ENCODE results near the gene PPM1L. TPM values are rescaled to one million over a fixed set of nuclear protein-coding genes. Genes with fewer than 3 reads are reported as not detected.

Gene PPM1L
- total RNA-seq, 1 experiment from 2014 or later, result 5.0 TPM

DNA sequence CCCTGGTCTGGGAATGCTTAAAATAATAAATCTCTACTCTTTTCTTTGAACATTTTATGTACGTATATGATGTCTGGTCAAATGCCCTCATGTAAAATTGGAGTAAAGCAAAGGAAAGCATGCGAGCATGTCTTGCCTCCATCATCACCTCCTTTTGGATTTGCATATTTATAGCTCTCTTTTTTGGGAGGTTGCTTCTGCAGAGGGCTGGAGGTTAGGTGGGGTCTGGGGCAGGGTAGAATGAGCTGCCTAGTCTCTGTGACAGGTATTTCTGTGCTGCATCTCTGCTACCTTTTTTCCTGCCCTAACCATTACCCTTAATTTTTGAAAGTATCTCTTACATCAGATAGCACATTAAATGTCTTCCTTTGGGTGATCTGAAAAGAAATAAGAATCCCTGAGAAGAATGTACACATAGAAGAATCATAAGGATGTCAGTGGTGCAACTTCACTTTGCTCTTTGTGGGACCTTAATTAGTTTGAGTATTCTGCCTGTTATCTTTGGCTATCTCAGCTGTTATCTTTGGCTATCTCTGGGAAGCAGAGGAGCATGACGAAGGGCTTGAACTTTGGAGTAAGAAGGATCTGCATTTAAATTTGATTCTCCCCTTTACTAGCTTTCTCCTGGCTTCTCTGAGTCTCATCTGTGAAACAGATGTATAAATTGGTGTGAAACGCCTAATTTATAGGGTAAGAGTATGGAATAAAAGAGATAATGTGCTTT, 40.2 kb downstream of the PPM1L start:
- Histone ChIP-seq H3K4me2 (peak overlapping the region; percentile 35; the same call in 1 of the 2 replicates), H4K20me1 (ENCODE audit: insufficient read depth) (no peaks in the 10 kb centered on the region), H3K4me3 (no peak overlapping the region), H2AFZ (no peak overlapping the region), H3K27me3 (ENCODE audit: insufficient read depth, low read depth) (no peaks in the 10 kb centered on the region), H3K9me3 (ENCODE audit: insufficient read depth, low read depth) (no peaks in the 10 kb centered on the region), H3F3A (ENCODE audit: insufficient read depth, low read depth) (peaks cover 5% of the 10 kb centered on the region; the same call in 1 of the 2 replicates), H3K36me3 (ENCODE audit: low read depth) (no peaks in the 10 kb centered on the region), H3K79me2 (ENCODE audit: low read depth) (no peaks in the 10 kb centered on the region), H3K27ac (no peak overlapping the region), H3K9me2 (ENCODE audit: insufficient read depth) (no peaks in the 10 kb centered on the region), H3K4me1 (replicated peaks; ENCODE audit: insufficient read depth) (peaks cover 15% of the 10 kb centered on the region)
- DNase-seq, result no peak
- no TSS peak for BruUV-seq (replicated peaks)
- intact Hi-C loops (cut with micrococcal nuclease; ENCODE audit: unreplicated experiment), result no loop called here
- TF ChIP-seq, protein P1, sequence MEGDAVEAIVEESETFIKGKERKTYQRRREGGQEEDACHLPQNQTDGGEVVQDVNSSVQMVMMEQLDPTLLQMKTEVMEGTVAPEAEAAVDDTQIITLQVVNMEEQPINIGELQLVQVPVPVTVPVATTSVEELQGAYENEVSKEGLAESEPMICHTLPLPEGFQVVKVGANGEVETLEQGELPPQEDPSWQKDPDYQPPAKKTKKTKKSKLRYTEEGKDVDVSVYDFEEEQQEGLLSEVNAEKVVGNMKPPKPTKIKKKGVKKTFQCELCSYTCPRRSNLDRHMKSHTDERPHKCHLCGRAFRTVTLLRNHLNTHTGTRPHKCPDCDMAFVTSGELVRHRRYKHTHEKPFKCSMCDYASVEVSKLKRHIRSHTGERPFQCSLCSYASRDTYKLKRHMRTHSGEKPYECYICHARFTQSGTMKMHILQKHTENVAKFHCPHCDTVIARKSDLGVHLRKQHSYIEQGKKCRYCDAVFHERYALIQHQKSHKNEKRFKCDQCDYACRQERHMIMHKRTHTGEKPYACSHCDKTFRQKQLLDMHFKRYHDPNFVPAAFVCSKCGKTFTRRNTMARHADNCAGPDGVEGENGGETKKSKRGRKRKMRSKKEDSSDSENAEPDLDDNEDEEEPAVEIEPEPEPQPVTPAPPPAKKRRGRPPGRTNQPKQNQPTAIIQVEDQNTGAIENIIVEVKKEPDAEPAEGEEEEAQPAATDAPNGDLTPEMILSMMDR (conservative IDR thresholded peaks at IDR 0.05), result no peak
- POLR2A ChIA-PET (ENCODE audit: unreplicated experiment), result no interaction called here
- CTCF ChIA-PET, result no interaction called here

- Histone ChIP-seq H3K4me2 (peak overlapping the region; percentile 35), H3K27me3 (ENCODE audit: insufficient read depth, low read depth) (no peaks in the 10 kb centered on the region), H2AFZ (no peak overlapping the region), H3K4me1 (replicated peaks; ENCODE audit: insufficient read depth) (peaks cover 15% of the 10 kb centered on the region), H3K4me3 (no peak overlapping the region), H3K9me3 (ENCODE audit: insufficient read depth, low read depth) (no peaks in the 10 kb centered on the region), H3K9me2 (ENCODE audit: insufficient read depth) (no peaks in the 10 kb centered on the region), H3F3A (ENCODE audit: insufficient read depth, low read depth) (peaks cover 5% of the 10 kb centered on the region; the same call in 1 of the 2 replicates), H3K79me2 (ENCODE audit: low read depth) (no peaks in the 10 kb centered on the region), H4K20me1 (ENCODE audit: insufficient read depth) (no peaks in the 10 kb centered on the region), H3K36me3 (ENCODE audit: low read depth) (no peaks in the 10 kb centered on the region), H3K27ac (no peak overlapping the region)
- TF ChIP-seq EZH2 (IDR thresholded peaks at IDR 0.05; ENCODE audit: low read depth), result no peak
- TF ChIP-seq, protein P1 (conservative IDR thresholded peaks at IDR 0.05), result no peak
- ChIA-PET CTCF (no interaction called here), POLR2A (ENCODE audit: unreplicated experiment) (no interaction called here)
- BruUV-seq (replicated peaks), result no TSS peak
- DNase-seq, result peak in 1 of 2 experiments; percentile 78
- intact Hi-C loops (cut with micrococcal nuclease; ENCODE audit: unreplicated experiment), result no loop called here
Measured at GRCh38 chr3:160796813-160797164, 40.8 kb downstream of the PPM1L start.

GRCh38 chr3:160797356-160797755, 41.3 kb downstream of the PPM1L start:
- intact Hi-C loops (cut with micrococcal nuclease; ENCODE audit: unreplicated experiment), result no loop called here
- ChIA-PET POLR2A (ENCODE audit: unreplicated experiment) (no interaction called here), CTCF (no interaction called here)
- no peaks in the 10 kb centered on the region for H4K20me1 ChIP-seq (ENCODE audit: insufficient read depth)
- no peaks in the 10 kb centered on the region for H3K79me2 ChIP-seq (ENCODE audit: low read depth)
- 0 out of 2 replicates have a peak overlapping the region, but pooled peaks have one; percentile 35 for H2AFZ ChIP-seq
- no peak overlapping the region; the same call in 1 of the 2 replicates for H3K27ac ChIP-seq
- H3K9me2 ChIP-seq (ENCODE audit: insufficient read depth), result no peaks in the 10 kb centered on the region
- peaks cover 15% of the 10 kb centered on the region for H3K4me1 ChIP-seq (replicated peaks; ENCODE audit: insufficient read depth)
- BruUV-seq (replicated peaks), result no TSS peak
- H3K9me3 ChIP-seq (ENCODE audit: insufficient read depth, low read depth), result no peaks in the 10 kb centered on the region
- H3K4me3 ChIP-seq, result no peak overlapping the region
- H3F3A ChIP-seq (ENCODE audit: insufficient read depth, low read depth), result peaks cover 5% of the 10 kb centered on the region; the same call in 1 of the 2 replicates
- no peaks in the 10 kb centered on the region for H3K27me3 ChIP-seq (ENCODE audit: insufficient read depth, low read depth)
- H3K4me2 ChIP-seq, result peak overlapping the region; percentile 35
- TF ChIP-seq, protein P1 (conservative IDR thresholded peaks at IDR 0.05), result no peak
- TF ChIP-seq EZH2 (IDR thresholded peaks at IDR 0.05; ENCODE audit: low read depth), result no peak
- no peak for DNase-seq
- no peaks in the 10 kb centered on the region for H3K36me3 ChIP-seq (ENCODE audit: low read depth)

Measured in PC-9 (cell line).